Stimulated activated CD4-positive, alpha-beta T cell treated with anti-CD3 and anti-CD28 coated beads, Interleukin-1b, Interleukin-23, amount 100 ng/mL, for 1 hour (primary cell): Measurements from ENCODE around the gene LRMDA.

ENCODE experiments used
- DNase-seq, 2 donors: peaks; one replicate each; pipeline ENCODE4 v3.0.0-alpha.2; 2020; ENCODE audit warnings: low read depth in 2 of 2

LRMDA gene

GRCh38 chr10:76265441-76266113 is 834.2 kb downstream of the LRMDA start:
- DNase-seq, result no peak

DNA sequence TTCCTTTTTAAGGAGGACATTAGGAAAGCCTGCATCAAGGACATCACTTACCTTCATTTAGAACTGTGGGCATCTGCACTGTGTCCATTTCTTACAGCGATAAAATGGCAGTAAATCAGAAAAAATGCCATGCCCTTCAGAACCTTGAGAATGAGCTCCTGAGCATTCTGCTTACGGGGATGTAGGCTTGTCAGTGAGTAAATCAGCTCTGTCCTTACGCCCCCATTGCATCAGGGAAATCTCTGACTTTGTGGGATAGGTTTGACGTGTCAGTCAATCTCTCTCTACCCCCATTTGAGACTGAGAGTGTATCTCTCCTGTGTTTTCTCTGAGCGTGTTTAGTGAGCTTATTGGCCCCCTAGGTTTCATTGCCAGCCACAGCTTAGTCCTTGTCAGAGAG is 837.1 kb downstream of the LRMDA start:
- no peak for DNase-seq

DNA sequence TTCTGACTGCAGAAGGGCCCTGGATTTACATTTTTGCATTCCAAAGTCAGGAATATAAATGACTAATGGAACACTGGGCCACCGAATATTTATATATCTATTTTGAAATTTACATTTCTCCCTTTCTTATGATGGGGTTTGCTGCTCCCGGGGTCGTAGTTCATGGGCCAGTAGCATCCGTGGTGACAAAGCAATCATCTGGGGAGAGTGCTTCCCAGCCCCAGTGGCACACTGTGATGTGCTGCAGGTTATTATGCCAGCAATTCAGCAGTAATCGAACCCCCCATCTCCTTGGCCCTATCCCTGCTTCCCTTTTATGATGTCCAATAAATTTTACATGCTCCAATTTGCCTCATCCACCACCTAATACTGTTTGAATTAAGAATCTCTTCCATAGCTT is 837.5 kb downstream of the LRMDA start:
- no peak for DNase-seq

DNA sequence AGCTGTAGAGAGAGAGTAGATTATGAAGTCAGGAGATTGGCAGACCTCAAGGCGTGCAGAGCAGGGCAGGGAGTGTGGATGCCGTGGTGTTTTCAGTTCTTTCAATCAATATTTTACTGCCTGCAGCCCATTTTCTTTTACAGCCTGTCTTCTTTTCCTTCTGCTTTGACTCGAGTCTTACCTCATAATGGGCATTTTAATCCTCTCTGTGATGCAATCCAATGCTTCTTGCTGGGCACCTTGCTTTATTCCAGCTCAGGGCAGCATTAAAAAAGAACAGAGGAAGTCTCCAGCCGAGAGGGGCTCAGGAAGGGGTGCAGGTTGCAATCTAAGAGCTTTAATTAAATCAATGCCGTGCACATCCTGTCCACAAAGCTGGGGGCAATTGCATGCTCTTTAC is 839.0 kb downstream of the LRMDA start:
- no peak for DNase-seq

DNA sequence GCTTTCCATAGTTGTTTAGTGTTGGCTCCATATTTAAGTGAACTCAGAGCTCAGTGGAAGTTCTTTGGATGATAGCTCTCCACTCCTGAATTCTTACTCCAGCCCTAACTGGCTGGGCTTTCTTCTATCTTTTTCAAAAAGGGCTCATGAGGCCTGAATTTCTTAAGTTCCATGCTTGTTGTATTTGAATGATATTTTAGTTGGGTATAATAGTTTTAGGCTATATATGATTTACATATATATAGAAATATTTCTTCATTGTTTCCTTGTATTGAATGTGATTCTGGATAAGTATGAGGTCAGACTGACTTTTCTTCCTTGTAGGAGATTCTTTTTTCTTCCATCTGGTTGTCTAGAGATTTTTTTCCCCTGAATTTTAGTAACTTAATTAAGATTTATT is 843.5 kb downstream of the LRMDA start:
- DNase-seq, result no peak

GRCh38 chr10:76278811-76279460 is 847.5 kb downstream of the LRMDA start:
- no peak for DNase-seq

DNA sequence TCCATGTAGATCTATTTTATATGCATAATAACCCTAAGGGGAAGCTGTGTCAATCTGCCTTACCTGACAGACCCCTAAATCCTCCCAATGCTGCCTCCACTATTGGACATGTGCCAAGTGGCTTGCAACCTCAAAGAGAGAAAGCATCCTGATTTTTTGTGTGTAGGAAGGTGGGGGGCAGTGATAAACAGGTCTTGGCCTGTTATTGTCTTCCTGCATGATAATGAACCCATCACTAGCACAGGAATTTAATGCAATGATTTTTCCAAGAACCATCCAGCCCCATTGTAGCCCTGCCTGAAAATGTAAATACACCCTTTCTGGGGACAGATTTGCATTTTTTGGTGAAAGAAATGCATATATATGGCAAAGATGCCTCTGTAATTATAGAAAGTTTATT is 850.2 kb downstream of the LRMDA start:
- DNase-seq, result no peak

- DNase-seq, result no peak
Observed at GRCh38 chr10:76282061-76283025, 850.9 kb downstream of the LRMDA start.

DNA sequence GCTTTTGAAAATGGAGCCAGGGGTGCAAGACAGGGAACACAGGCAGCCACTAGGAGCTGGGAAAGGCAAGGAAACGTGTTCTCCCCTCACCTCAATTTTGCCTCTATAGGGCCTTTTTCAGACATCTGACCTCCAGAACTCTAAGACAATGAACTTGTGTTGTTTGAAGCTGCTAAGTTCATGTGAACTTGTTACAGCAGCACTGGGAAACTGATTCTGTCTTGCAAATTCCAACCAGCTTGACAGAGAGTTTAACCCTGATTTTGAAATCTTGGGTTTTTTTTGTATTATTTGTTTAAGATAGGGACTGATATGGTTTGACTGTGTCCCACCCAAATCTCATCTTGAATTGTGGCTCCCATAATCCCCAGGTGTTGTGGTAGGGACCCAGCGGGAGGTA is 852.9 kb downstream of the LRMDA start:
- DNase-seq, result no peak

GRCh38 chr10:76285012-76285411 is 853.6 kb downstream of the LRMDA start:
- no peak for DNase-seq

GRCh38 chr10:76285515-76285914 is 854.1 kb downstream of the LRMDA start:
- no peak for DNase-seq

GRCh38 chr10:76286536-76286935 is 855.1 kb downstream of the LRMDA start:
- no peak for DNase-seq

DNA sequence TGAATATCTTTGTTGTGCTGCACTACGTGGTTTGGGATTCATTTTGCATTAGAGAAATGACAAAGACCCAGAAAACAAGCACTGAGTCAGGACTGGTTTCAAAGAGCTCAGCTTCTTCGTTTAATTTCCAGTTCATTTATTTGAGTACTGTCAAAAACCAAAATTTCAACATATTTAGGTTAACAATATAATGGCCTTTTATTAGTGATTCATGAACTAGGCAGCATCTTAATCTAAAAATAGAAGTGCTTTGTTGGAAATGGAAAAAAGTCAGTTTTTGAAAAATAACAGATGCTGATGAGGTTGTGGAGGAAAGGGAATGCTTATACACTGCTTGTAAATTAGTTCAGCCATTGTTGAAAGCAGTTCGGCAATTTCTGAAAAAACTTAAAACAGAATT is 856.4 kb downstream of the LRMDA start:
- DNase-seq, result no peak

- no peak for DNase-seq
Observed at GRCh38 chr10:76291175-76291574, 859.8 kb downstream of the LRMDA start.

- no peak for DNase-seq
Observed at GRCh38 chr10:76291885-76292284, 860.5 kb downstream of the LRMDA start.

GRCh38 chr10:76296957-76297356 is 865.5 kb downstream of the LRMDA start:
- no peak for DNase-seq

DNA sequence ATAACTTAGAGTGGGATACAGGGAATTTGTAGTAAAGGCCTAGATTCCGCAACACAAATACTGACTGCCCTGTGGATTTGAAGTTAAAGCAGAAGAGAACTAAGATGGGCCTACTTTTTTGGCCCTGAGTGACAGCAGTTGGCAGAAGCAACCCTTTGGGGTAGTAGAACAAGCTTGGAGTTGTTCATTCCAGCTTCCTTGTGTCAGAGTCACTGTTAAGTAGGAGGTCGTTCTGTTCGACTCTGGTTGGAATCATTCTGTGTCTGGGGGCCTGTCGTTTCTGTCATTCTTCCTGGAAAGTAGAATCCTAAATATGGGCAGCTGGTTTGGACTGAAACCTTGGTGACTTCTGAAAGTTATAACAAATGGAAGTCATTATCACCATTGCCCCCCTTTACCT is 865.9 kb downstream of the LRMDA start:
- DNase-seq, result no peak

- no peak for DNase-seq
Observed at GRCh38 chr10:76297780-76298281, 866.4 kb downstream of the LRMDA start.

DNA sequence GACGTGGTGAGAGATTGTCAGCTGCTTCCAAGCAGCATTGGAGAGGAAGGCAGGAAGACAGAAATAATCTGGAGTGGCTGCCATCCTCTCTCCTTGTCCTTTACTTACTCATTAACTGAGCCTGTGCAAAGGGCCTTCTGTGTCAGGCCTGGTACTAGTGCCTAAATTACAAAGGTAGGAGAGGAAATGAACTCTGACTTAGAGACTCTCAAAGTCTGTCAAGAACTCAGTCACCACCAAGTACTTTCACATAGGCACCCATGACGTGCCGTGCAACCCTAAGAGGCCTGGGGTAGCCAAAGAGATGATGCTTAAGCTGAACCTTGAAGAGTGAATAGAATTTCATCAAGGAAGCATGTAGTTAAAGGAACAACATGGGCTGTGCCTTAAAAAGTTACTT is 866.9 kb downstream of the LRMDA start:
- DNase-seq, result no peak

- no peak for DNase-seq
Observed at GRCh38 chr10:76299501-76299900, 868.1 kb downstream of the LRMDA start.

DNA sequence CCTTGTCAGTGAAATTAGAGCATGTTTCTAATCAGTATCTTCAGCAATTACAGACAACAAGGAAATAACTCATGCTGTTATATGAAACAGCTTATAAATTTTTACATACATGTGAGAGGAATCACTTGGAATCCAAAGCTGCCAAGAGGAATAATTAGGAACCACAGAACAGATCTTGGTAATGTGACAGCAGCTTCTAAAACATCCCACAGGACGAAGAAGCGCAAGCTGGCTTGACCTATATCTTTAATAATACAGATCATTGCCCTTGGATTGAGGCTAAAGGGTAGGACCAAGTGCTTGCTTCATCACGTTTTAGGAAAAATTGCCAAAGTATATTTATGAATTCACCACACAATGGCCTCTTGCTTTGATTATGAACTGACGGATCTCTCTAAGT is 869.8 kb downstream of the LRMDA start:
- DNase-seq, result no peak

GRCh38 chr10:76301950-76302349 is 870.5 kb downstream of the LRMDA start:
- DNase-seq, result no peak
